Inflammatory macrophage treated with lipopolysaccharide for 4 hours (primary cell): Measurements from ENCODE around the gene GNPDA1.
"Not testable (repeated sequence)": the region's sequence is repeated elsewhere in the genome, so short reads cannot be mapped to it uniquely, and the experiment has no call there.

Experiments
- DNase-seq: peaks from one replicate; pipeline ENCODE4 v3.0.0-alpha.2; 2020

The GNPDA1 gene

GRCh38 chr5:142012792-142013388, at the start of gene GNPDA1:
Gene GNPDA1, minus strand, starts transcription at chr5:142013027. Its CDS starts 992 bp downstream, at chr5:142012035.
- DNase-seq = peak; percentile 87

- DNase-seq = peak; percentile 55
Measured at GRCh38 chr5:142059304-142059940, 46.6 kb upstream of the GNPDA1 start.

GRCh38 chr5:142057697-142058056, 44.9 kb upstream of the GNPDA1 start:
- DNase-seq = no peak

- DNase-seq = no peak
Measured at GRCh38 chr5:142056816-142057696, 44.2 kb upstream of the GNPDA1 start.

GRCh38 chr5:142055301-142055700, 42.5 kb upstream of the GNPDA1 start:
- no peak for DNase-seq

- DNase-seq = peak; percentile 95
Measured at GRCh38 chr5:142053426-142054151, 40.8 kb upstream of the GNPDA1 start.

GRCh38 chr5:142052026-142052425, 39.2 kb upstream of the GNPDA1 start:
- DNase-seq = peak; percentile 40

GRCh38 chr5:142048272-142048671, 35.4 kb upstream of the GNPDA1 start:
- DNase-seq = no peak

- DNase-seq = peak; percentile 76
Measured at GRCh38 chr5:142046191-142046590, 33.4 kb upstream of the GNPDA1 start.

GRCh38 chr5:142040881-142041280, 28.1 kb upstream of the GNPDA1 start:
- not testable (repeated sequence) for DNase-seq

- no peak for DNase-seq
Measured at GRCh38 chr5:142040285-142040684, 27.5 kb upstream of the GNPDA1 start.

- DNase-seq = no peak
Measured at GRCh38 chr5:142038735-142039134, 25.9 kb upstream of the GNPDA1 start.

GRCh38 chr5:142037599-142037998, 24.8 kb upstream of the GNPDA1 start:
- DNase-seq = not testable (repeated sequence)

GRCh38 chr5:142036918-142037317, 24.1 kb upstream of the GNPDA1 start:
- no peak for DNase-seq

GRCh38 chr5:142034994-142035393, 22.2 kb upstream of the GNPDA1 start:
- DNase-seq = no peak

- not testable (repeated sequence) for DNase-seq
Measured at GRCh38 chr5:142033632-142034567, 21.1 kb upstream of the GNPDA1 start.

- no peak for DNase-seq
Measured at GRCh38 chr5:142032747-142033631, 20.2 kb upstream of the GNPDA1 start.

GRCh38 chr5:142032150-142032549, 19.3 kb upstream of the GNPDA1 start:
- no peak for DNase-seq

GRCh38 chr5:142025637-142026036, 12.8 kb upstream of the GNPDA1 start:
- no peak for DNase-seq

GRCh38 chr5:142024771-142025304, 12.0 kb upstream of the GNPDA1 start:
- peak; percentile 88 for DNase-seq

- no peak for DNase-seq
Measured at GRCh38 chr5:142023836-142024235, 11.0 kb upstream of the GNPDA1 start.
